Astrocyte of the spinal cord (primary cell): ENCODE results near the gene TOM1L2.

ENCODE experiments used
- DNase-seq: peaks from one replicate; pipeline ENCODE4 v3.0.0; 2011; ENCODE audit warnings: low read depth, low spot score
- H3K4me3 ChIP-seq: 2 replicates; pipeline ENCODE4 v1.5.1; 2011; ENCODE audit warnings: low read depth, mild to moderate bottlenecking, low read length, moderate library complexity
- CTCF ChIP-seq: IDR thresholded peaks from 2 replicates; pipeline ENCODE4 v1.5.1; 2012; ENCODE audit warnings: low read depth, mild to moderate bottlenecking, low read length, inconsistent platforms
- in situ Hi-C: cut with HindIII; loops from 2 replicates; pipeline ENCODE4 v1.10.0; 2017; ENCODE audit warnings: low sequenced_read_pairs

Gene TOM1L2

GRCh38 chr17:17807440-17807839 lies 164.8 kb downstream of the TOM1L2 start:
- in situ Hi-C loops, result no loop called here
- no peak overlapping the region for H3K4me3 ChIP-seq
- DNase-seq, result no peak
- no peak for TF ChIP-seq CTCF

GRCh38 chr17:17806611-17807274 lies 165.5 kb downstream of the TOM1L2 start:
- DNase-seq, result no peak
- in situ Hi-C loops, result no loop called here
- no peak overlapping the region for H3K4me3 ChIP-seq
- no peak for TF ChIP-seq CTCF

GRCh38 chr17:17806035-17806434 lies 166.2 kb downstream of the TOM1L2 start:
- DNase-seq, result no peak
- in situ Hi-C loops, result no loop called here
- TF ChIP-seq CTCF, result no peak
- no peak overlapping the region for H3K4me3 ChIP-seq

- DNase-seq, result no peak
- no peak for TF ChIP-seq CTCF
- in situ Hi-C loops, result no loop called here
- no peak overlapping the region for H3K4me3 ChIP-seq
These were observed 166.6 kb downstream of the TOM1L2 start for GRCh38 chr17:17805575-17805974.

- in situ Hi-C loops, result no loop called here
- no peak overlapping the region for H3K4me3 ChIP-seq
- no peak for DNase-seq
- TF ChIP-seq CTCF, result no peak
These were observed 168.2 kb downstream of the TOM1L2 start for GRCh38 chr17:17804007-17804406.

GRCh38 chr17:17801800-17802481 lies 170.3 kb downstream of the TOM1L2 start:
- in situ Hi-C loops, result no loop called here
- DNase-seq, result no peak
- TF ChIP-seq CTCF, result no peak
- no peak overlapping the region for H3K4me3 ChIP-seq
